ENCODE data around the gene SIK2.

SIK2 gene

DNA sequence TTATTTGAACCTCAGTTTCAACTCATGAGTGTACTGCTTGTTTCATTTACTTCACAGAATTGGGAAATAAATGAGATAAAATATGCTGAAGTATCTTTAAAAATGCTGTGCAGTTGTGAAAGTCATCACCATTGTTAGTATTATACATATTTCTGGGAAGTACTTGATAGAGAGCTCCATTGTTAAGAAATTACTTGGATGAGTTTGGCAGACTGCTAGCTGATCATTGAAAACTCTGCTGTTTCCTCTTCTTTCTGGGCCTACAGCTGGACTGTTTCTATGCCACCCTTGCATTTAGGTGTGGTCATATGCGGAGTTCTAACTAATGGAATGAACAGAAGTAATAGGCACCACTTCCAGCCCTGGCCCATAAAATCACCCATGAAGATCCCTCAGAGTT lies 10.0 kb downstream of the SIK2 start:
- Histone ChIP-seq H3K27me3 (ENCODE audit: insufficient read depth, poor library complexity, severe bottlenecking) (no peaks in the 10 kb centered on the region), H3K27ac (replicated peaks) (no peak overlapping the region), H3K4me3 (replicated peaks; ENCODE audit: insufficient read depth, low read length) (no peak overlapping the region)
- no peak for DNase-seq (ENCODE audit: low read depth in 1 of 2, low spot score in 1 of 2)
- TF ChIP-seq GABPA (IDR thresholded peaks at IDR 0.05; ENCODE audit: low read depth): no peak
- TF ChIP-seq, protein P1, sequence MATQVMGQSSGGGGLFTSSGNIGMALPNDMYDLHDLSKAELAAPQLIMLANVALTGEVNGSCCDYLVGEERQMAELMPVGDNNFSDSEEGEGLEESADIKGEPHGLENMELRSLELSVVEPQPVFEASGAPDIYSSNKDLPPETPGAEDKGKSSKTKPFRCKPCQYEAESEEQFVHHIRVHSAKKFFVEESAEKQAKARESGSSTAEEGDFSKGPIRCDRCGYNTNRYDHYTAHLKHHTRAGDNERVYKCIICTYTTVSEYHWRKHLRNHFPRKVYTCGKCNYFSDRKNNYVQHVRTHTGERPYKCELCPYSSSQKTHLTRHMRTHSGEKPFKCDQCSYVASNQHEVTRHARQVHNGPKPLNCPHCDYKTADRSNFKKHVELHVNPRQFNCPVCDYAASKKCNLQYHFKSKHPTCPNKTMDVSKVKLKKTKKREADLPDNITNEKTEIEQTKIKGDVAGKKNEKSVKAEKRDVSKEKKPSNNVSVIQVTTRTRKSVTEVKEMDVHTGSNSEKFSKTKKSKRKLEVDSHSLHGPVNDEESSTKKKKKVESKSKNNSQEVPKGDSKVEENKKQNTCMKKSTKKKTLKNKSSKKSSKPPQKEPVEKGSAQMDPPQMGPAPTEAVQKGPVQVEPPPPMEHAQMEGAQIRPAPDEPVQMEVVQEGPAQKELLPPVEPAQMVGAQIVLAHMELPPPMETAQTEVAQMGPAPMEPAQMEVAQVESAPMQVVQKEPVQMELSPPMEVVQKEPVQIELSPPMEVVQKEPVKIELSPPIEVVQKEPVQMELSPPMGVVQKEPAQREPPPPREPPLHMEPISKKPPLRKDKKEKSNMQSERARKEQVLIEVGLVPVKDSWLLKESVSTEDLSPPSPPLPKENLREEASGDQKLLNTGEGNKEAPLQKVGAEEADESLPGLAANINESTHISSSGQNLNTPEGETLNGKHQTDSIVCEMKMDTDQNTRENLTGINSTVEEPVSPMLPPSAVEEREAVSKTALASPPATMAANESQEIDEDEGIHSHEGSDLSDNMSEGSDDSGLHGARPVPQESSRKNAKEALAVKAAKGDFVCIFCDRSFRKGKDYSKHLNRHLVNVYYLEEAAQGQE (IDR thresholded peaks at IDR 0.05; ENCODE audit: insufficient replicate concordance, low read depth): no peak
- no peak for TF ChIP-seq POLR2AphosphoS5 (IDR thresholded peaks at IDR 0.05; ENCODE audit: low read depth)
- TF ChIP-seq, protein P2, sequence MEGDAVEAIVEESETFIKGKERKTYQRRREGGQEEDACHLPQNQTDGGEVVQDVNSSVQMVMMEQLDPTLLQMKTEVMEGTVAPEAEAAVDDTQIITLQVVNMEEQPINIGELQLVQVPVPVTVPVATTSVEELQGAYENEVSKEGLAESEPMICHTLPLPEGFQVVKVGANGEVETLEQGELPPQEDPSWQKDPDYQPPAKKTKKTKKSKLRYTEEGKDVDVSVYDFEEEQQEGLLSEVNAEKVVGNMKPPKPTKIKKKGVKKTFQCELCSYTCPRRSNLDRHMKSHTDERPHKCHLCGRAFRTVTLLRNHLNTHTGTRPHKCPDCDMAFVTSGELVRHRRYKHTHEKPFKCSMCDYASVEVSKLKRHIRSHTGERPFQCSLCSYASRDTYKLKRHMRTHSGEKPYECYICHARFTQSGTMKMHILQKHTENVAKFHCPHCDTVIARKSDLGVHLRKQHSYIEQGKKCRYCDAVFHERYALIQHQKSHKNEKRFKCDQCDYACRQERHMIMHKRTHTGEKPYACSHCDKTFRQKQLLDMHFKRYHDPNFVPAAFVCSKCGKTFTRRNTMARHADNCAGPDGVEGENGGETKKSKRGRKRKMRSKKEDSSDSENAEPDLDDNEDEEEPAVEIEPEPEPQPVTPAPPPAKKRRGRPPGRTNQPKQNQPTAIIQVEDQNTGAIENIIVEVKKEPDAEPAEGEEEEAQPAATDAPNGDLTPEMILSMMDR (IDR thresholded peaks at IDR 0.05; ENCODE audit: insufficient read depth, low read length): no peak
- no peak for TF ChIP-seq SPI1 (IDR thresholded peaks at IDR 0.05; ENCODE audit: borderline replicate concordance, low read depth)

DNA sequence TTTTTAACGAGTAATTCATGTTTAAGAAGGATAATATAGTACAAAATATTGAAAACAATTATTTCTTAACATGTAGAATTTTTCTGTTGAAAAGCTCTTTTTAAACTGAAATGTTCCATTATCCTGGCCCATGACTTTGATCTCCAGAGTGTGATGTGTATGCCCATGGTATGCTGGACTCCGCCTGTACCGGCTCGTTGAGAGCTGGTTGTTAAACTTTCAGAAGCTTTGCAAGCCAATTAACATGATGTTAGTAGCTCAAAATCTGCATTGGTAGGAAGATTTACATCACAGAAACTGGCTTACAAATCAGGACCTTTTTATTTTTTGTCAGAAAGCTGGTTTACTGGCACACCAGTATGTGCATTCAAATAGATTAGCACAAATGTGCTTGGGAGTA lies 15.0 kb downstream of the SIK2 start:
- no peak overlapping the region for H3K27ac ChIP-seq (replicated peaks)
- TF ChIP-seq, protein P2 (IDR thresholded peaks at IDR 0.05; ENCODE audit: insufficient read depth, low read length): no peak
- DNase-seq (ENCODE audit: low read depth in 1 of 2, low spot score in 1 of 2): no peak
- H3K27me3 ChIP-seq (ENCODE audit: insufficient read depth, poor library complexity, severe bottlenecking): no peaks in the 10 kb centered on the region
- no peak overlapping the region for H3K4me3 ChIP-seq (replicated peaks; ENCODE audit: insufficient read depth, low read length)

DNA sequence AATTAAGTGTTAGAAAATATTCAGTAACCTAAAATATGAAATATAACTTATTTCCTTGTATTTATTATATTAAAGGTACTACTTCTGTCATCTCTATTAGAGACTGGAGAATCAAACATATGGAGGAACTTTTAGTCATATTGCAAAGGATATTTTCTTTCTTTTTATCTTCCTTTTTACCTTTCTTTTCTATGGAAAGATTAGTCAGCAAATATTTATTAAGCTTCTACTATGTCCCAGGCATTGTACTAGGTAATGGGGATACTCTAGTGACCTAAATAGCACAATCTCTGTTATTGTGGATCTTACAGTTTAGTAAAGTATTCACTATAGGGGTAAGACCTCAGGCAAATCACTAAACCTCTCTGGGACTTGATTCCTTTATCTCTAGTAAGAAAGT lies 18.3 kb downstream of the SIK2 start:
- H3K27ac ChIP-seq (replicated peaks): no peak overlapping the region
- no peak overlapping the region for H3K4me3 ChIP-seq (replicated peaks; ENCODE audit: insufficient read depth, low read length)
- no peak for TF ChIP-seq POLR2AphosphoS5 (IDR thresholded peaks at IDR 0.05; ENCODE audit: low read depth)
- no peak for TF ChIP-seq GABPA (IDR thresholded peaks at IDR 0.05; ENCODE audit: low read depth)
- TF ChIP-seq, protein P2 (IDR thresholded peaks at IDR 0.05; ENCODE audit: insufficient read depth, low read length): no peak
- TF ChIP-seq, protein P1 (IDR thresholded peaks at IDR 0.05; ENCODE audit: insufficient replicate concordance, low read depth): no peak
- TF ChIP-seq SPI1 (IDR thresholded peaks at IDR 0.05; ENCODE audit: borderline replicate concordance, low read depth): no peak
- H3K27me3 ChIP-seq (ENCODE audit: insufficient read depth, poor library complexity, severe bottlenecking): no peaks in the 10 kb centered on the region
- DNase-seq (ENCODE audit: low read depth in 1 of 2, low spot score in 1 of 2): no peak

DNA sequence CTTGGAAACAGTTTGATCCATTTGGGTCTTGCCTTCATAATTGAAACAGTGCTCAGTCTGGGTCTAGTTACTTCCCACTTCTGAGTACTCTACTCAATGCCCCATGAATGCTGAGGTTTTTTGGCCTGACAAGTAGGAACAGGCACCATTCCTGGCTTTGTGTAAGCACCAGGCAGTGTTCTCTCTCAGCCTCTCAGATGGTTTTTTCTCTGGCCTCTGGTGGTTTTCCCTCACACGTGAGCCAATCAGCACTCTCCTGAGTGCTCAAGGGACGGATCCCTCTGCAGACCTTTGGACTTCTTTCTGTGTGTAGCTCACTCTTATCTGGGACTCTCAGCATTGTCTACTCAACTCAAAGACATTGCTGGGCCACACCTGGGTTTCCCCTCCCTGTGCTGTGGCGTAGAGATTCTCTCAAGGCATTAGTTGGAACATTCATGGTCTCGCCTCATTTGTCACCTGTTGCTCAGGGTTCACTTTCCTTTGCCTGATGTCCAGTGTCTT lies 21.3 kb downstream of the SIK2 start:
- Histone ChIP-seq H3K27ac (replicated peaks) (no peak overlapping the region), H3K27me3 (ENCODE audit: insufficient read depth, poor library complexity, severe bottlenecking) (no peaks in the 10 kb centered on the region), H3K4me3 (replicated peaks; ENCODE audit: insufficient read depth, low read length) (no peak overlapping the region)
- no peak for DNase-seq (ENCODE audit: low read depth in 1 of 2, low spot score in 1 of 2)
- TF ChIP-seq, protein P2 (IDR thresholded peaks at IDR 0.05; ENCODE audit: insufficient read depth, low read length): no peak
- TF ChIP-seq SPI1 (IDR thresholded peaks at IDR 0.05; ENCODE audit: borderline replicate concordance, low read depth): no peak
- TF ChIP-seq, protein P1 (IDR thresholded peaks at IDR 0.05; ENCODE audit: insufficient replicate concordance, low read depth): no peak
